Suprapubic skin (tissue), 4 donors: Measurements from ENCODE around the gene GET4. TPM values are rescaled to one million over a fixed set of nuclear protein-coding genes. Genes with fewer than 3 reads are reported as not detected.

Source experiments
- DNase-seq, 2 donors: peaks; one replicate each; pipeline ENCODE4 v3.0.0-alpha.2; 2019; ENCODE audit warnings: low spot score in 2 of 2
- H3K27ac ChIP-seq: fragments of 200-600 bp; sonication (generic); one replicate; pipeline ENCODE4 v1.5.1; 2019
- H3K27me3 ChIP-seq: fragments of 200-600 bp; sonication (generic); one replicate; pipeline ENCODE4 v1.5.1; 2019
- H3K36me3 ChIP-seq: fragments of 200-600 bp; sonication (generic); one replicate; pipeline ENCODE4 v1.5.1; 2019
- H3K4me1 ChIP-seq: fragments of 200-600 bp; sonication (generic); one replicate; pipeline ENCODE4 v1.5.1; 2019
- H3K4me3 ChIP-seq: fragments of 200-600 bp; sonication (generic); one replicate; pipeline ENCODE4 v1.5.1; 2019; ENCODE audit warnings: mild to moderate bottlenecking
- H3K9me3 ChIP-seq: fragments of 200-600 bp; sonication (generic); one replicate; pipeline ENCODE4 v1.5.1; 2019
- CTCF ChIP-seq, 2 donors: fragments of 200-600 bp in 1 of 2; fragments of 450-650 bp in 1 of 2; sonication (generic) in 1 of 2; IDR thresholded peaks; one replicate each; pipeline ENCODE4 v1.5.1; 2016 to 2019; ENCODE audit warnings: antibody characterized with exemption in 2 of 2, mild to moderate bottlenecking in 1 of 2, moderate library complexity in 1 of 2
- EP300 ChIP-seq: sonication (generic); formaldehyde crosslinking; IDR thresholded peaks from one replicate; pipeline ENCODE4 v1.6.1; 2017; ENCODE audit warnings: antibody characterized with exemption
- POLR2A ChIP-seq, 2 donors: fragments of 450-650 bp; IDR thresholded peaks; one replicate each; pipeline ENCODE4 v1.6.1; 2017; ENCODE audit warnings: antibody characterized with exemption in 2 of 2, mild to moderate bottlenecking in 2 of 2, moderate library complexity in 2 of 2
- POLR2AphosphoS5 ChIP-seq, 3 donors: sonication (generic); formaldehyde crosslinking; IDR thresholded peaks; one replicate each; pipeline ENCODE4 v1.6.1; 2017; ENCODE audit warnings: antibody characterized with exemption in 3 of 3
- WGBS: methylation state at CpG from one replicate; pipeline ENCODE4 v1.1.5; 2018; 5-methylcytosine and 5-hydroxymethylcytosine counted together
- total RNA-seq, 4 donors: library from RNA; depleted of rRNA; stranded (reverse); fragments of >200 nt; gene quantifications; one replicate each; pipeline ENCODE4 v1.1.0, GENCODE V29; 2016

GET4 gene
- total RNA-seq, 4 donors from 2014 or later, result 27.7 to 58.2 (median 47.8) TPM

DNA sequence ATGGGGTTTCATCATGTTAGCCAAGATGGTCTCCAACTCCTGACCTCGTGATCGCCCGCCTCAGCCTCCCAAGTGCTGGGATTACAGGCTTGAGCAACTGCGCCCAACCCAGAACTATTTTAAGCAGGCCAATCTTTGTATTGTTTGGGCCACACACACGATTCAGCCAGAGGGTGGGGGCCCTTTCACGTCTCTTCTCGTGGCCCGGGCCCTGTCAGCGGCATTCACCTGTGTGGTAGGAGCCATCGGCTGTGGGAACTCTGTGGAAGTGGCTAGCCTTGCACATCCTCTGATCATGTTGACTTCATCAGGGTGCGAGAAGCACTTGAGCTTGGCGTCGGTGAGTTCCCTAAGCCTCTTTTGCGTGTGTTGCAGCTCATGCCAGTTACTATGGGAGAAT is 27.2 kb upstream of the GET4 start:
- Histone ChIP-seq H3K4me3 (no peak overlapping the region), H3K27me3 (no peaks in the 10 kb centered on the region), H3K36me3 (peaks cover 71% of the 10 kb centered on the region), H3K27ac (no peak overlapping the region), H3K4me1 (no peaks in the 10 kb centered on the region), H3K9me3 (no peaks in the 10 kb centered on the region)
- DNase-seq, result no peak
- 90% methylated on average over 10 of the region's 14 CpGs for WGBS
- TF ChIP-seq POLR2AphosphoS5 (IDR thresholded peaks at IDR 0.05), result no peak
- no peak for TF ChIP-seq CTCF (IDR thresholded peaks at IDR 0.05)
- no peak for TF ChIP-seq POLR2A (IDR thresholded peaks at IDR 0.05)
- no peak for TF ChIP-seq EP300

DNA sequence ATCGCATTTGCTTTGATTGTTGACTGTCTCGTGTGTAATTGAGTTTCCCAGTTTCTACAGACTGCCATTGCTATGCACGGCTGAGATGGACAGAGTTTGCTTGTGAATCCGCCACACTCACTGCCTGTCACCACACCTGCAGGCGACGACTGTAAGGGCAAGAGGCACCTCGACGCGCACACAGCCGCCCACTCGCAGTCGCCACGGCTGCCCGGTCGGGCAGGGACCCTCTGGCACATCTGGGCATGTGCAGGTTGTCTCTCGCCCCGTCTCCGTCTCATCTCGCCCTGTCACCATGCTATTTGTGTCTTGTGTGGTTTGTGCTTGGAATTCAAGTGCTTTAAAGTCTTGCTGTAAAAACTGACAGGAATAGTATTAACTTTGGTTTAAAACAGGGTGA is 26.6 kb upstream of the GET4 start:
- H3K4me3 ChIP-seq, result no peak overlapping the region
- TF ChIP-seq POLR2AphosphoS5 (IDR thresholded peaks at IDR 0.05) (no peak), CTCF (IDR thresholded peaks at IDR 0.05) (no peak), POLR2A (IDR thresholded peaks at IDR 0.05) (no peak), EP300 (no peak)
- no peaks in the 10 kb centered on the region for H3K27me3 ChIP-seq
- no peak for DNase-seq
- H3K4me1 ChIP-seq, result no peaks in the 10 kb centered on the region
- H3K27ac ChIP-seq, result no peak overlapping the region
- 74% methylated on average over 15 of the region's 19 CpGs for WGBS
- H3K36me3 ChIP-seq, result peaks cover 71% of the 10 kb centered on the region
- no peaks in the 10 kb centered on the region for H3K9me3 ChIP-seq

DNA sequence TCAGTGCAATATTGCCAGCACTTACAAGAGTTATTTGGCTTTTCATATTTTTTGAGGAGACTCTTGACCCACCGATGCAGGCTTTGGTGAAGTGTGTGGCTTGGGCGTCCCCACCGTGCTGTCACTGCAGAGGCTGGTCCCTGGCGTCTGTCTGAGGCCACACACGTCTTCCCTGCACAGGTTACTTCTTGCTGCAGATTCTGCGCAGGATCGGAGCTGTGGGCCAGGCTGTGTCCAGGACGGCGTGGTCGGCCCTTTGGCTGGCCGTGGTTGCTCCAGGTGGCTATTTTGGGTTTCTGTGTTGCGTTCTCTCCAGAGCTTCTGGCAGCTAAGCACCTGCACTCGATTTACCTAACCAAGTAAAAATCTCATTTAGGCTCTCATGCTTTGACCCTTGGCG is 25.1 kb upstream of the GET4 start:
- H3K27me3 ChIP-seq, result no peaks in the 10 kb centered on the region
- no peaks in the 10 kb centered on the region for H3K9me3 ChIP-seq
- WGBS, result 93% methylated on average over 9 of the region's 14 CpGs
- peaks cover 77% of the 10 kb centered on the region for H3K36me3 ChIP-seq
- no peak for DNase-seq
- no peaks in the 10 kb centered on the region for H3K4me1 ChIP-seq
- H3K27ac ChIP-seq, result no peak overlapping the region
- TF ChIP-seq CTCF (IDR thresholded peaks at IDR 0.05) (no peak), EP300 (no peak), POLR2A (IDR thresholded peaks at IDR 0.05) (no peak), POLR2AphosphoS5 (IDR thresholded peaks at IDR 0.05) (no peak)
- H3K4me3 ChIP-seq, result no peak overlapping the region

DNA sequence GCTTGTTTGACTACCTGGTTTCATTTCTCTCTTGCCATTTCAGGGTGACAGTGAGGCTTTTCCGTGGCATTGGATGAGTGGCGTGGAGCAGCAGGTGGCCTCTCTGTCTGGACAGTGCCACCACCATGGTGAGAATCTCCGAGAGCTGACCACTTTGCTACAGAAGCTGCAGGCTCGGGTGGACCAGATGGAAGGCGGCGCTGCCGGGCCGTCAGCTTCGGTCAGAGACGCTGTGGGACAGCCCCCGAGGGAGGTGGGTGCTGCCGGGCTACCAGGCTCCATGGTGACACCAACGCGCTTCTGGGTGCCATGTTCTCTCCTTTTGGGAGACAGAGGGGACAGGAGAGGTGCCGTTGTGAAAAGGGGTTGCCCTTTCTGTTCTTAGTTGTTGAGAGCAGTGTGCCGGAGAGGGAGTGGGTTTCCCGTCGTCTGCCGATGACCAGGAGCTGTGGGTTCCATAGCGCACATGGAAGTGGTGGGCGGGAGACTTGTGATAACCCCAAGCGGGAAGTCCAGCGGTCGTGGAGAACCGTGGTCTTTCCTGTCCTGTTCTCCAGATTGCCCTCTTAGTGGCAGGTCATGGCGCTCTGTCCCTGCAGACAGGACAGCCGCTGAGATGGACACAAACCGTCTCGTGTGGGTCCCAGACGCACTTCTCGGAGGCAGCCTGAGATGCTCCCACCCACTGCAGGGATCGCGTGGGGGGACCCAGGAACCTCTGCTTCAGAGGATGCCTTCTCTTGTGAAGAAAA is 22.8 kb upstream of the GET4 start:
- H3K27me3 ChIP-seq, result no peaks in the 10 kb centered on the region

More for the DNA sequence above, 22.8 kb upstream of the GET4 start:
- no peak for DNase-seq
- TF ChIP-seq POLR2A (IDR thresholded peaks at IDR 0.05) (no peak), CTCF (IDR thresholded peaks at IDR 0.05) (no peak), EP300 (no peak), POLR2AphosphoS5 (IDR thresholded peaks at IDR 0.05) (no peak)
- Histone ChIP-seq H3K4me1 (no peaks in the 10 kb centered on the region), H3K4me3 (no peak overlapping the region), H3K9me3 (no peaks in the 10 kb centered on the region), H3K27ac (no peak overlapping the region), H3K36me3 (peaks cover 92% of the 10 kb centered on the region)
- 93% methylated on average over 21 of the region's 33 CpGs for WGBS
